Skeletal muscle tissue (tissue), 4 donors: Measurements from ENCODE around the gene IGF1. TPM values are rescaled to one million over a fixed set of nuclear protein-coding genes. Genes with fewer than 3 reads are reported as not detected.

ENCODE experiments used
- H3K27ac ChIP-seq: one replicate; pipeline ENCODE4 v1.7.0; 2013; ENCODE audit warnings: mild to moderate bottlenecking, low read depth, low read length, inconsistent platforms
- H3K27me3 ChIP-seq, 3 donors: one replicate each; pipeline ENCODE4 v1.7.0; 2013; ENCODE audit warnings: low read length in 3 of 3; ENCODE audit not compliant: control insufficient read depth in 3 of 3, insufficient read depth in 3 of 3
- H3K36me3 ChIP-seq, 3 donors: one replicate each; pipeline ENCODE4 v1.7.0; 2013; ENCODE audit warnings: low read length in 3 of 3; ENCODE audit not compliant: control insufficient read depth in 3 of 3, insufficient read depth in 3 of 3
- H3K4me1 ChIP-seq, 3 donors: one replicate each; pipeline ENCODE4 v1.7.0; 2013; ENCODE audit warnings: low read length in 3 of 3, mild to moderate bottlenecking in 3 of 3; ENCODE audit not compliant: control insufficient read depth in 3 of 3, insufficient read depth in 3 of 3
- H3K4me3 ChIP-seq, 3 donors: one replicate each; pipeline ENCODE4 v1.7.0; 2013; ENCODE audit warnings: low read length in 3 of 3
- H3K9ac ChIP-seq, 3 donors: one replicate each; pipeline ENCODE4 v1.7.0; 2013; ENCODE audit warnings: low read length in 3 of 3, mild to moderate bottlenecking in 3 of 3, moderate library complexity in 2 of 3, low read depth in 1 of 3
- H3K9me3 ChIP-seq, 3 donors: one replicate each; pipeline ENCODE4 v1.7.0; 2013; ENCODE audit warnings: low read length in 3 of 3; ENCODE audit not compliant: control insufficient read depth in 3 of 3
- total RNA-seq: library from RNA; depleted of rRNA; stranded (reverse); fragments of >200 nt; gene quantifications from one replicate; pipeline ENCODE4 v1.2.3, GENCODE V29; 2014
- donor health status: Osteomylitis.

Gene IGF1
- 12.5 TPM for total RNA-seq

DNA sequence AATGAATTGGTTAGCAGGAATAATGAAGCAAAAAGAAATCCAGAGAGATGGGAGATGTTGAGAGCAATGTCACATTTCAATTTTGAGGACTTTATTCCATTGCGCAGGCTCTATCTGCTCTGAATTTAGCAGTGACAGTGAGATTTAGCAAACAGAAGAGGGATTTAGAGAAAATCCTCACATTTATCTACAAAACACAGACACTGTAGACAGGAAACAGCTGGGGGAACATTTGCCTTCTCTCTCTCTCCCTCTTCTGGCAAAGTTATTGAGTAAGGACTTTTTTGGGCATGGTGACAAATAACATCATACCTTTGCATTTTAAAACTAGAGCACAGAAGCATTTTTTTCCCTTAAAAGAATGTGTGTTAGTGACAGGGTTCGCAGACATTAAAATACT, at the start of gene IGF1:
IGF1 (minus strand) TSS at position 158 of the 400 bp plus-strand sequence. CDS start 182 bp downstream, outside the sequence.
- Histone ChIP-seq H3K4me3 (peak within 1 kb of the TSS; percentile 61 to 79 (median 69)), H3K9me3 (no peaks in the 10 kb centered on the region), H3K9ac (peak within 1 kb of the TSS; percentile 24 to 76 (median 74)), H3K27me3 (no peaks in the 10 kb centered on the region), H3K4me1 (peaks cover 16 to 23% (median 21%) of the 10 kb centered on the region in 3 donors), H3K27ac (peak within 1 kb of the TSS; percentile 43), H3K36me3 (no peaks in the 10 kb centered on the region)

DNA sequence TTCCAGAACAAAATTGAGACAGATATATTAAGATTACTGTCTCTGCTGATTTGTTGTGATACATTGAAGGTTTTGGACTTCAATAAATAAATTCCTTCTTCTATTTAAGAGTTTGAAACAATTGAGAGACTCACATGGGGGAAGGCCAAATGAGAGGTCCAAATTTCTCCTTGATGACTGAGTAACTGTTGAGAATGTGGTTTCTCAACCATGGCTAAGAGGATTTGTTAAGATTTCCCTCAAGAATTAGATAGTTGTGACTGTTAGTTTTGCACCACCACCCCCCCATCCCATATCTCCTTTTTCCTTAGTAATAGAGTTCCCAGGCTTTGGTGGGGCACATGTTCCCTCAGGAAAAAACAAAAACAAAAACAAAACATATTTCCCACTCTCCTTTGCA, 47.7 kb upstream of the IGF1 start:
- no peak overlapping the region for H3K9ac ChIP-seq
- no peak overlapping the region for H3K27ac ChIP-seq
- H3K9me3 ChIP-seq: peaks cover 0 to 2% (median 0%) of the 10 kb centered on the region in 3 donors
- no peak overlapping the region for H3K4me3 ChIP-seq
- H3K4me1 ChIP-seq: no peaks in the 10 kb centered on the region
- no peaks in the 10 kb centered on the region for H3K36me3 ChIP-seq
- no peaks in the 10 kb centered on the region for H3K27me3 ChIP-seq

DNA sequence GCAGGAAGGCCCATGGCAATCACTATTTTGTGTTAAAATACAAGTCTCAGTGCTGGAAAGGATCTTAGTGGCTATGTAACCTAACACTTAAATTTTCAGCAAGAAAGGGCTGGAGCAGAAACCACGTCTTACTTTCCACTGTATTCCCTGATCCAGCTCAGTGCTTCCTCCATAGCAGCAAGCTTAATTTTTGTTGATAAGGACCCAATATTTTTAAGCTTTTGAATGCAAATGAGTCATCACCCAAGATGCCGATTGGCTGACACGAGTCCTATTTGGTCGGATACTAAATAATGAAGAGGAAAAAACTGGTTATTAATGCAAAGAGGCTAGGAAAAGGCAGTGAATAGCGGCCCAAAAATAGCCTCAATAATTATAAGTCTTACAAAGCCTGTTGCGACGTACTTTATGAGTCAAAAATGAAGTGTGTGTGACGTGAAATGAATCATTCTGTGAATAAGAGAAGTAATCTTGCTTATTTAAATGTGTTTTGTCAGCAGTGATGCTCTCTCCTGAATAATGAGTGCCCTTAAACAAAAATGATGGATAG, 46.9 kb upstream of the IGF1 start:
- Histone ChIP-seq H3K4me3 (no peak overlapping the region), H3K27me3 (no peaks in the 10 kb centered on the region), H3K9me3 (peaks cover 0 to 2% (median 0%) of the 10 kb centered on the region in 3 donors), H3K36me3 (no peaks in the 10 kb centered on the region), H3K4me1 (no peaks in the 10 kb centered on the region), H3K27ac (no peak overlapping the region), H3K9ac (no peak overlapping the region)

DNA sequence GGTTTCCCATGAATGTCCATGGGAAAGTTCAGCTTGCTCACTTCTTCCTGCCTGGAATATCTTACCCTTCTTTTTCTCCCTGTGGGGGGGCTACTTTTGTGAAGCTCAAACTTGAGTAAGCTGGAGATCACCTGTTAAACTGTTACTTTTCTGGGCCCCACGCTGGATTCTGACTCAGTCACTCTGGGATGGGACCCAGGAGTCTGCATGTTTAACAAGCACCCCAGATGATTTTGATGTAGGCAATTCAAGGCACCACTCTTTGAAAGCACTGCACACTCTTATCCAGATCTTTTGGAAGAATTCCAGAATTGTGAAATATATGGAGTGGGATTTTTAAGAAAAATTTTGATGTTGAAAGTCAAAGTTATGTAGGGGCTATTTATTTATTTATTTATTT, 46.3 kb upstream of the IGF1 start:
- Histone ChIP-seq H3K4me1 (no peaks in the 10 kb centered on the region), H3K9me3 (peaks cover 0 to 2% (median 0%) of the 10 kb centered on the region in 3 donors), H3K27ac (no peak overlapping the region)

DNA sequence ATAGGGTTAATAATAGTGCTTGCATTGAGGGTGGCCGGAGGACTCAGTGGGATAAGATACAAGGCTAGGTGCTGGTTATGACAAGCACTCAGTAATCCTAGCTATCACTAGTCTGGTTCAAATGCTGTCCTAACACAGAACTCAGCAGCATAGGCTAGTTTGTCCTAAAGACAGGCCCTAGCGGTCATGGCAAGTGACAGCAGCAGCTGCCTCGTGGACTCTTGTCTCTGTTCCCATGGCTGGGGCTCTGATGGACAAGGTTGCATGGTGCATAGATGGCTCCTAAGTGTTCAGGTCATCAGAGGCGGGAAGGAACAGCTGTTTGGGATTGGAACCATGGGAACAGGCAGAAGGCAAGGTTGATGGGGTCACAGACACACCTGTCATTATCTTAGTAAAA, 42.4 kb upstream of the IGF1 start:
- H3K4me1 ChIP-seq: no peaks in the 10 kb centered on the region
- no peaks in the 10 kb centered on the region for H3K9me3 ChIP-seq
- no peak overlapping the region for H3K9ac ChIP-seq
- H3K27me3 ChIP-seq: no peaks in the 10 kb centered on the region
- no peaks in the 10 kb centered on the region for H3K36me3 ChIP-seq
- no peak overlapping the region for H3K4me3 ChIP-seq
- H3K27ac ChIP-seq: no peak overlapping the region

More for the DNA sequence above, 46.3 kb upstream of the IGF1 start:
- no peak overlapping the region for H3K9ac ChIP-seq
- H3K27me3 ChIP-seq: no peaks in the 10 kb centered on the region
- no peak overlapping the region for H3K4me3 ChIP-seq
- no peaks in the 10 kb centered on the region for H3K36me3 ChIP-seq

DNA sequence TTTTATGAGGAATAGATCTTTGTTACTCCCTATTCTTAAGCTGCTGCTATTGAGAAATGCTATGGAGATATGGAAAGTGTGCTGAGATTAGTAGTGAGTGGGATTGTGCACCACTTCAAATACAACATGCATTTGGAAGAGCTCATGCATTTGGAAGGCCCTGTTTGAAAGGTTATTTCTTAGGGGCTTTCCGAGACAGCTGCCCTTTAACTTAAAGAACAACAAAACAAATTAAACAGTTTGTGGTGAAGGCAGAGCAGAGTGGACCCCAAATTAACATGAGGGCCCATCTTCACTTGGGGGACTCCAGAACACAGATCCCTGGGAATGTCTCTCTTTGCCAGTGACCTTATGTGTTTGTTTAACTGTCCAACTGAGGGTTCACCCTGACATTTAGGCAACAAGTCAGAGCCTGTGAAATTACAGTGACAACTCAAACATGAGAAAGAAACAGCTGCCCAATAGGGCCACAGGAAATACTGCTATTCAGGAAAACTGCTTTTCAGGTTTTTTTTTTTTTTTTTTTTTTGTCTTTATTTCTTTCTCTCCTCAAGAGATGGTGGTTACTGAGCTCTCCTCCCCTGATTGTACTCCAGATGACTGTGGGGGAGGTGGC, 41.4 kb upstream of the IGF1 start:
- H3K36me3 ChIP-seq: no peaks in the 10 kb centered on the region
- H3K4me1 ChIP-seq: no peaks in the 10 kb centered on the region
- H3K27ac ChIP-seq: no peak overlapping the region
- H3K9me3 ChIP-seq: no peaks in the 10 kb centered on the region
- H3K27me3 ChIP-seq: no peaks in the 10 kb centered on the region
- no peak overlapping the region for H3K9ac ChIP-seq
- H3K4me3 ChIP-seq: no peak overlapping the region

DNA sequence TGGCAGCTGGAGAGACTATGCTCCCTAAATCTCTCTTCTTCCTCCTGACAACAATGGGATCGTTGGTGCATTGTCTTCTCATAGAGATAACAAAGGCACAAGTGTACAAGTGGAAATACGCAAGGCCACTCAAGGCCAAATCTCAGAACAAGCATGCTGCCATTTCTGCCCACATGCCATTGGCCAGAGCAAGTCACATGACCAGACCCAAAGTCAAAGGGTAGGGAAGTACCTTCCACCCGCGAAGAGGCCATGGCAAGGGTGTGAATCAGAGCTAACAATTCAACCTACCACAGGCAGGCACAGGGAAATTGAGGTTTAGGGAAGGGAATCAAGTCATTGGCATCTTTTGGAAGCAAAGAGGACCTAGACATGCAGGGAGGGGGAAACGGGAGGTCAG, 38.5 kb upstream of the IGF1 start:
- H3K9me3 ChIP-seq: no peaks in the 10 kb centered on the region
- no peaks in the 10 kb centered on the region for H3K27me3 ChIP-seq
- H3K27ac ChIP-seq: no peak overlapping the region
- no peaks in the 10 kb centered on the region for H3K4me1 ChIP-seq
- H3K4me3 ChIP-seq: no peak overlapping the region
- H3K9ac ChIP-seq: no peak overlapping the region
- H3K36me3 ChIP-seq: no peaks in the 10 kb centered on the region

DNA sequence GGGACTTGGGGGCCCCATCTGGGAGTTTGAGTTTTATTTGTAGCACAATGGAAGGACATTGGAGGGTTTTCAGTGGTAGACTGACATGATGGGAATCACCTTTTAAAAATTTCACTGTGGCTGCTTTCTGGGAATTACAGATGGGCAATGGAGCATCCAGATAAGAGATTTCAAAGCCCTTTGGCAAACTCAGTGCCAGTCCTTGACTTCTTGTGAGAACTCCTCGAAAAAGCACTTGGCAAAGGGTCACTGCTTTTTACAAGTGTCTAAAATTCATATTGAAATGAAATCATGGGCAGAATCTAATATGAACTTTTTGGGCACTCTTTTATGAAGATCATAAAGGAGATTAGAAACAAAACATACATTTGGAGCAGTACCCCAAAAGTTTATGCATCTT, 34.3 kb upstream of the IGF1 start:
- no peaks in the 10 kb centered on the region for H3K4me1 ChIP-seq
- no peaks in the 10 kb centered on the region for H3K36me3 ChIP-seq
- no peaks in the 10 kb centered on the region for H3K9me3 ChIP-seq
- H3K9ac ChIP-seq: no peak overlapping the region
- H3K4me3 ChIP-seq: no peak overlapping the region
- H3K27ac ChIP-seq: no peak overlapping the region
- H3K27me3 ChIP-seq: no peaks in the 10 kb centered on the region

DNA sequence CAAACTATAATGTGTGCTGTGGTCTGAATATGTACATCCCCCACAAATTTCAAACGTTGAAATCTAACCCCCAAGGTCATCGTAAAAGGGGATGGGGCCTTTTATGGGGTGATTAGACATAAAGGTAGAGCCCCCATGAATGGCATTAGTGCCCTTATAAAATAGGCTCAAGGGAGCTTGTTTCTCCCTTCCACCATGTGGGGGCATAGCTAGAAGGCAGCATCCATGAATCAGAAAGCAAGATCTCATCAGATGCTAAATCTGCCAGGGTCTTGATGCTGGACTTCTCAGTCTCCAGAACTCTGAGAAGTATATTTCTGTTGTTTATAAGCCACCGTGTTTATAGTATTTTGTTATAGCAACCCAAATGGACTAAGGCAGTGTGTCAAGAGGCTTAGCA, 33.4 kb upstream of the IGF1 start:
- Histone ChIP-seq H3K4me3 (no peak overlapping the region), H3K27me3 (no peaks in the 10 kb centered on the region), H3K9me3 (no peaks in the 10 kb centered on the region), H3K36me3 (no peaks in the 10 kb centered on the region), H3K27ac (no peak overlapping the region), H3K4me1 (no peaks in the 10 kb centered on the region), H3K9ac (no peak overlapping the region)

DNA sequence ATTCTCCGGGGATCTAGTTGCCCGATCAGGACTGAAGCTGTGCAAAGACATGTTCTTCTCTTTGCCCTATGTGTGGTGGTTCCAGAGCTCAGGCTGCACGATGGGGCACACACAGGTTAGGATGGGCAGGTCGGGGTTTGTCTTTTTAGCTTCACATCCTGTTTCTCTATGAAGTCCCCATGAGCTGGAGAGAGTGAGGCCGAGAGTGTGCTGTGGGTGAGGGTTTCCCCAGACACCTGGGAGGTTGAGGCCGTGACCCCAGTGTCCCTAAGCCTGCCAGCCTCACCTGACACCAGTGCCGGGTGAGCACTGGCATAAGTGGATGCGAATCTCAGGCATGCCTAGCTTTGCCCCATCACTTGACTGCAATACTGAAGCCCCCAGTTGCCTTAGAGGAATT, 32.9 kb upstream of the IGF1 start:
- Histone ChIP-seq H3K27ac (no peak overlapping the region), H3K36me3 (no peaks in the 10 kb centered on the region), H3K4me3 (no peak overlapping the region), H3K9me3 (no peaks in the 10 kb centered on the region), H3K4me1 (no peaks in the 10 kb centered on the region), H3K27me3 (no peaks in the 10 kb centered on the region), H3K9ac (no peak overlapping the region)
